Gastrocnemius medialis (tissue), 4 donors: ENCODE data around the gene SETX. TPM values are rescaled to one million over a fixed set of nuclear protein-coding genes. Genes with fewer than 3 reads are reported as not detected.

Source experiments
- ATAC-seq, 2 donors: fragments of 150-250 bp; one replicate each; pipeline ENCODE4 v1.9.1; 2016
- DNase-seq, 2 donors: peaks; one replicate each; pipeline ENCODE4 v3.0.0-alpha.2; 2019
- H3K27ac ChIP-seq, 4 donors: fragments of 200-600 bp; sonication (generic); 1 replicate in 1 of 4; 2 replicates in 3 of 4; pipeline ENCODE4 v1.5.1; 2016 to 2018; ENCODE audit warnings: mild to moderate bottlenecking in 2 of 4, moderate library complexity in 1 of 4
- H3K27me3 ChIP-seq, 3 donors: fragments of 200-600 bp; sonication (generic) in 2 of 3; 1 replicate in 1 of 3; 2 replicates in 2 of 3; pipeline versions ENCODE4 v1.5.1 to v1.6.0; 2016 to 2019; ENCODE audit warnings: mild to moderate bottlenecking in 1 of 3, moderate library complexity in 1 of 3
- H3K36me3 ChIP-seq, 2 donors: fragments of 200-600 bp; sonication (generic) in 1 of 2; one replicate each; pipeline ENCODE4 v1.5.1; 2017 to 2018
- H3K4me1 ChIP-seq, 2 donors: fragments of 200-600 bp; sonication (generic) in 1 of 2; one replicate each; pipeline ENCODE4 v1.5.1; 2016 to 2017; ENCODE audit warnings: mild to moderate bottlenecking in 2 of 2
- H3K4me3 ChIP-seq, 4 donors: fragments of 200-600 bp; sonication (generic) in 3 of 4; 1 replicate in 1 of 4; 2 replicates in 3 of 4; pipeline ENCODE4 v1.5.1; 2016 to 2019; ENCODE audit warnings: mild to moderate bottlenecking in 2 of 4
- H3K9me3 ChIP-seq, 3 donors: fragments of 200-600 bp; sonication (generic) in 2 of 3; 1 replicate in 1 of 3; 2 replicates in 2 of 3; pipeline ENCODE4 v1.5.1; 2016 to 2019
- CTCF ChIP-seq, 5 experiments: fragments of 450-650 bp in 3 of 5; fragments of 200-600 bp in 2 of 5; sonication (generic) in 2 of 5; IDR thresholded peaks in 4 of 5; conservative IDR thresholded peaks in 1 of 5; 1 replicate in 4 of 5; 2 replicates in 1 of 5; pipeline ENCODE4 v1.5.1; 2016 to 2019; ENCODE audit warnings: antibody characterized with exemption in 5 of 5, mild to moderate bottlenecking in 3 of 5, moderate library complexity in 3 of 5
- POLR2A ChIP-seq, 2 donors: fragments of 450-650 bp; IDR thresholded peaks; one replicate each; pipeline ENCODE4 v1.6.1; 2017; ENCODE audit warnings: antibody characterized with exemption in 2 of 2, mild to moderate bottlenecking in 2 of 2, moderate library complexity in 2 of 2
- in situ Hi-C, 4 donors: fragments of 200-750 bp; cut with MboI; loops; one replicate each; pipeline versions ENCODE4 v1.15.0 to v1.8.0; 2017; ENCODE audit warnings: low sequenced_read_pairs in 4 of 4
- intact Hi-C: fragments of 100-400 bp; cut with DNase I; formaldehyde crosslinking; loops from one replicate; pipeline ENCODE4 v1.15.1; 2023; ENCODE audit warnings: low total_unique reads
- total RNA-seq, 4 donors: library from RNA; depleted of rRNA; stranded (reverse); fragments of >200 nt; gene quantifications; one replicate each; pipeline versions ENCODE4 v1.1.0 to v1.2.3, GENCODE V29; 2016

The SETX gene
- total RNA-seq, 4 donors from 2014 or later, result 22.3 to 39.3 (median 24.8) TPM

DNA sequence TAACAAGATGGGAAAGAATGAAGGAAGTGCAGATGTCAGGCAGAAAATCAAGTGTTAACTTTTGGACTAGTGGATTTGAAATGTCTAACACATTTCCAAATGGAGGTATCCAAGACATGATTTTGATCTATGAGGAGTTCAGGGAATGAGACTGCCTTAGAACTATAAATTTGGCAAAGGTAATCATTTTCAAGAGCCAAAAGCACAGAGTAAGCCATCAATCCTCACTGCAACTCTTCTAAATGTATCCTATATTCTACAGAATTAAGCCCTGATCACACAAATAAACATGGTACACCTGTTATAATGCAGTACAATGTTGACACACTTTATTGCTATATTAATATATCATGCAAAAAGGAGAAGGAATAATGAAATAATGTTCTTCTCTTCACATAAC is 55.6 kb downstream of the SETX start:
- H3K4me3 ChIP-seq, result no peak overlapping the region
- intact Hi-C loops, result no loop called here
- DNase-seq (no peak), ATAC-seq (no peak)
- no peaks in the 10 kb centered on the region for H3K9me3 ChIP-seq
- no peak overlapping the region for H3K27ac ChIP-seq
- H3K27me3 ChIP-seq, result no peaks in the 10 kb centered on the region
- peaks cover 0 to 68% of the 10 kb centered on the region in 2 donors for H3K36me3 ChIP-seq
- no peaks in the 10 kb centered on the region for H3K4me1 ChIP-seq
- TF ChIP-seq POLR2A (IDR thresholded peaks at IDR 0.05), result no peak
- no peak for TF ChIP-seq CTCF (IDR thresholded peaks at IDR 0.05 in 4 of 5, conservative IDR thresholded peaks at IDR 0.05 in 1 of 5)
- in situ Hi-C loops, result loop anchor here in 1 of 4 donors (25.0 kb wide), 1 partner anchor 1162 kb away; the partner anchor contains the start of gene NUP214

GRCh38 chr9:132295181-132295580 is 59.6 kb downstream of the SETX start:
- in situ Hi-C loops, result loop anchor here in 1 of 4 donors (25.0 kb wide), 1 partner anchor 1158 kb away; the partner anchor contains the start of gene NUP214
- ATAC-seq, result no peak
- H3K4me3 ChIP-seq, result no peak overlapping the region
- no peak for DNase-seq
- H3K9me3 ChIP-seq, result no peaks in the 10 kb centered on the region
- H3K27me3 ChIP-seq, result no peaks in the 10 kb centered on the region
- no peak for TF ChIP-seq POLR2A (IDR thresholded peaks at IDR 0.05)
- no peak for TF ChIP-seq CTCF (IDR thresholded peaks at IDR 0.05 in 4 of 5, conservative IDR thresholded peaks at IDR 0.05 in 1 of 5)
- H3K4me1 ChIP-seq, result no peaks in the 10 kb centered on the region
- peaks cover 0 to 62% of the 10 kb centered on the region in 2 donors for H3K36me3 ChIP-seq
- no peak overlapping the region for H3K27ac ChIP-seq
- intact Hi-C loops, result no loop called here

DNA sequence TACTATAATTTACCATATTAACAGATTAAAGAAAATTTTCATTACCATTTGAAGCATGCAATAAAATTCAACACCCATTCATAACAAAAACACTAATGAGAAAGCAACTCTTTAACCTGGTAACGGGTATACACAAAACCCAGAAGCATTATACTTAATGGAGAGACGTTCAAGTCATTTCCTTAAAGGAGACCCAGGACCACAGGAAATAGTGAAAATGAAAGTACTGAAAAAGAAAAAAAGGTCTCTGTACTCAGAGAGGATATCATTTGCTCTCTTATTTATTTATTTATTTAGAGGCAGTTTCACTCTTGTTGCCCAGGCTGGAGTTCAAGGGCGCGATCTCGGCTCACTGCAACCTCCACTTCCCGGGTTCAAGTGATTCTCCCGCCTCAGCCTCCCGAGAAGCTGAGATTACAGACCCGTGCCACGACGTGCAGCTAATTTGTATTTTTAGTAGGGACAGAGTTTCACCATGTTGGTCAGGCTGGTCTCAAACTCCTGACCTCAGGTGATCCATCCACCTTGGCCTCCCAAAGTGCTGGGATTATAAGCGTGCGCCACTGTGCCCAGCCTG is 61.6 kb downstream of the SETX start:
- H3K36me3 ChIP-seq, result peaks cover 0 to 44% of the 10 kb centered on the region in 2 donors
- DNase-seq, result no peak
- H3K4me3 ChIP-seq, result no peak overlapping the region
- H3K27ac ChIP-seq, result no peak overlapping the region
- H3K4me1 ChIP-seq, result peaks cover 8 to 10% of the 10 kb centered on the region in 2 donors
- intact Hi-C loops, result no loop called here
- in situ Hi-C loops, result loop anchor here in 1 of 4 donors (25.0 kb wide), 1 partner anchor 1156 kb away; the partner anchor contains the start of gene NUP214
- no peaks in the 10 kb centered on the region for H3K9me3 ChIP-seq
- H3K27me3 ChIP-seq, result no peaks in the 10 kb centered on the region
- ATAC-seq, result no peak
- TF ChIP-seq CTCF (IDR thresholded peaks at IDR 0.05 in 4 of 5, conservative IDR thresholded peaks at IDR 0.05 in 1 of 5), result no peak
- no peak for TF ChIP-seq POLR2A (IDR thresholded peaks at IDR 0.05)

- Histone ChIP-seq H3K36me3 (peaks cover 0 to 42% of the 10 kb centered on the region in 2 donors), H3K27me3 (no peaks in the 10 kb centered on the region), H3K4me1 (peaks cover 10 to 11% of the 10 kb centered on the region in 2 donors), H3K4me3 (no peak overlapping the region), H3K27ac (peak overlapping the region in 3 of 4 donors; percentile 26 to 72 (median 39)), H3K9me3 (no peaks in the 10 kb centered on the region)
- TF ChIP-seq POLR2A (IDR thresholded peaks at IDR 0.05) (no peak), CTCF (IDR thresholded peaks at IDR 0.05 in 4 of 5, conservative IDR thresholded peaks at IDR 0.05 in 1 of 5) (no peak)
- in situ Hi-C loops (loop anchor here in 1 of 4 donors (25.0 kb wide), 1 partner anchor 1152 kb away; the partner anchor contains the start of gene NUP214), intact Hi-C loops (no loop called here)
- ATAC-seq (no peak), DNase-seq (no peak)
Observed at GRCh38 chr9:132288966-132289365, 65.8 kb downstream of the SETX start.
